CD14-positive monocyte (primary cell): Measurements from ENCODE around the gene RAB19. TPM values are rescaled to one million over a fixed set of nuclear protein-coding genes. Genes with fewer than 3 reads are reported as not detected.

ENCODE experiments used
- DNase-seq, 3 donors: peaks; one replicate each; pipeline ENCODE4 v3.0.0-alpha.2; 2011 to 2022
- H2AFZ ChIP-seq: 2 replicates; pipeline ENCODE4 v1.6.0; 2012; ENCODE audit warnings: mild to moderate bottlenecking, low read depth, low read length, inconsistent platforms; ENCODE audit not compliant: insufficient read depth, poor library complexity, severe bottlenecking
- H3K27ac ChIP-seq, 2 donors: 1 replicate in 1 of 2; 2 replicates in 1 of 2; pipeline ENCODE4 v1.5.1; 2012 to 2013; ENCODE audit warnings: low read length in 2 of 2, control low read depth in 1 of 2, inconsistent platforms in 1 of 2, low read depth in 1 of 2, mild to moderate bottlenecking in 1 of 2
- H3K27me3 ChIP-seq, 2 donors: one replicate each; pipeline versions ENCODE4 v1.6.0 to v1.6.1; 2011 to 2013; ENCODE audit warnings: low read length in 2 of 2; ENCODE audit not compliant: control insufficient read depth in 2 of 2, insufficient read depth in 2 of 2
- H3K36me3 ChIP-seq, 2 donors: replicated peaks in 1 of 2; 1 replicate in 1 of 2; 2 replicates in 1 of 2; pipeline versions ENCODE4 v1.5.1 to v1.6.1; 2012 to 2013; ENCODE audit warnings: low read length in 2 of 2, control low read depth in 1 of 2, inconsistent platforms in 1 of 2, mild to moderate bottlenecking in 1 of 2; ENCODE audit not compliant: insufficient read depth in 2 of 2, control insufficient read depth in 1 of 2
- H3K4me1 ChIP-seq, 2 donors: 1 replicate in 1 of 2; 2 replicates in 1 of 2; pipeline versions ENCODE4 v1.5.1 to v1.6.1; 2012 to 2013; ENCODE audit warnings: low read length in 2 of 2, control low read depth in 1 of 2, inconsistent platforms in 1 of 2, mild to moderate bottlenecking in 1 of 2, moderate library complexity in 1 of 2; ENCODE audit not compliant: insufficient read depth in 2 of 2, control insufficient read depth in 1 of 2
- H3K4me2 ChIP-seq: replicated peaks from 2 replicates; pipeline ENCODE3; 2012; ENCODE audit warnings: low read length, moderate library complexity, mild to moderate bottlenecking; ENCODE audit not compliant: poor library complexity, severe bottlenecking; ENCODE audit errors: extremely low read depth
- H3K4me3 ChIP-seq, 3 experiments: fragments of 200-600 bp in 1 of 3; sonication (generic) in 1 of 3; replicated peaks in 1 of 3; 1 replicate in 2 of 3; 2 replicates in 1 of 3; pipeline ENCODE4 v1.5.1; 2011 to 2013; ENCODE audit warnings: low read length in 3 of 3, mild to moderate bottlenecking in 3 of 3, control low read depth in 2 of 3, low read depth in 2 of 3, inconsistent platforms in 1 of 3, moderate library complexity in 1 of 3
- H3K79me2 ChIP-seq: 2 replicates; pipeline ENCODE4 v1.6.0; 2012; ENCODE audit warnings: mild to moderate bottlenecking, control low read depth, inconsistent platforms, low read length, moderate library complexity; ENCODE audit not compliant: insufficient read depth
- H3K9ac ChIP-seq: 2 replicates; pipeline ENCODE4 v1.6.0; 2017; ENCODE audit warnings: low read length, mild to moderate bottlenecking; ENCODE audit not compliant: insufficient read depth, poor library complexity, severe bottlenecking
- H3K9me3 ChIP-seq, 2 donors: replicated peaks in 1 of 2; 1 replicate in 1 of 2; 2 replicates in 1 of 2; pipeline versions ENCODE4 v1.5.1 to v1.6.1; 2012 to 2013; ENCODE audit warnings: low read length in 2 of 2, control low read depth in 1 of 2; ENCODE audit not compliant: control insufficient read depth in 1 of 2, insufficient read depth in 1 of 2
- H4K20me1 ChIP-seq: 2 replicates; pipeline ENCODE4 v1.6.0; 2012; ENCODE audit warnings: mild to moderate bottlenecking, low read length, control low read depth, moderate library complexity; ENCODE audit not compliant: insufficient read depth
- H3K27ac Mint-ChIP-seq, 7 donors: one replicate each; pipeline ENCODE4 v1.8.0; 2020; ENCODE audit warnings: mild to moderate bottlenecking in 7 of 7, mixed read lengths in 7 of 7, moderate library complexity in 6 of 7, inconsistent platforms in 2 of 7
- H3K27me3 Mint-ChIP-seq, 3 donors: one replicate each; pipeline ENCODE4 v1.8.0; 2021 to 2022; ENCODE audit warnings: low read depth in 3 of 3, mild to moderate bottlenecking in 3 of 3, mixed read lengths in 3 of 3, moderate library complexity in 3 of 3, inconsistent platforms in 1 of 3
- H3K36me3 Mint-ChIP-seq, 2 donors: one replicate each; pipeline ENCODE4 v1.8.0; 2020; ENCODE audit warnings: mixed read lengths in 2 of 2, inconsistent platforms in 1 of 2, mild to moderate bottlenecking in 1 of 2
- H3K4me1 Mint-ChIP-seq: one replicate; pipeline ENCODE4 v1.8.0; 2020; ENCODE audit warnings: mild to moderate bottlenecking, mixed read lengths
- H3K4me3 Mint-ChIP-seq, 2 donors: one replicate each; pipeline ENCODE4 v1.8.0; 2020; ENCODE audit warnings: mild to moderate bottlenecking in 2 of 2, mixed read lengths in 2 of 2, moderate library complexity in 1 of 2
- H3K9me3 Mint-ChIP-seq, 7 donors: one replicate each; pipeline ENCODE4 v1.8.0; 2020 to 2022; ENCODE audit warnings: mixed read lengths in 7 of 7, mild to moderate bottlenecking in 6 of 7, moderate library complexity in 6 of 7, inconsistent platforms in 2 of 7
- WGBS: methylation state at CpG from one replicate; pipeline ENCODE4 v1.1.5; 2013; ENCODE audit warnings: missing lambda C conversion rate; ENCODE audit not compliant: insufficient coverage; 5-methylcytosine and 5-hydroxymethylcytosine counted together
- intact Hi-C, 2 donors: fragments of 100-400 bp; cut with micrococcal nuclease; formaldehyde crosslinking; loops; one replicate each; pipeline versions ENCODE4 v1.15.0 to v1.15.1; 2023
- polyA plus RNA-seq, 3 donors: library from polyadenylated mRNA; depleted of rRNA in 1 of 3; unstranded in 2 of 3; stranded (reverse) in 1 of 3; fragments of 300-500 nt in 2 of 3; fragments of >200 nt in 1 of 3; fragmentation: Illumina TruSeq in 2 of 3; gene quantifications; 1 replicate in 2 of 3; 2 replicates in 1 of 3; pipeline ENCODE4 v1.2.3, GENCODE V29; 2012 to 2021
- TF ChIP-seq, protein P1 (sequence below): fragments of 200-600 bp; IDR thresholded peaks from one replicate; pipeline ENCODE4 v1.8.0; 2022; ENCODE audit warnings: antibody characterized with exemption, mild to moderate bottlenecking

The RAB19 gene
- polyA plus RNA-seq, 3 donors, result not detected

DNA sequence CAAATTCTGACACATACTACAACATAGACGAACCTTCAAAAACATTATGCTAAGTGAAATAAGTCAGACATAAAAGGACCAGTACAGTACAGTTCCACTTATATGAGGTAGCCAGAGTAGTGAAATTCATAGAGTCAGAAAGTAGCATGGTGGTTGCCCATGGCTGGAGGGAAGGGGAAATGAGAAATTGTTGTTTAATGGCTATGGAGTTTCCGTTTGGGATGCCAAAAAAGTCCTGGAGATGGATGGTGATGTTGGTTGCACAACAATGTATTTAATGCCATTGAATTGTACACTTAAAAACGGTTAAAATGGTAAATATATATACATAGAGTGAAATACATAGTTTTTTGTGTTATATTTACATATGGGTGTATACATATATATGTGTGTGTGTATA is 3.5 kb upstream of the RAB19 start:
- peaks cover 35 to 43% of the 10 kb centered on the region in 2 donors for H3K4me1 ChIP-seq
- peaks cover 46% of the 10 kb centered on the region for H3K4me1 Mint-ChIP-seq

DNA sequence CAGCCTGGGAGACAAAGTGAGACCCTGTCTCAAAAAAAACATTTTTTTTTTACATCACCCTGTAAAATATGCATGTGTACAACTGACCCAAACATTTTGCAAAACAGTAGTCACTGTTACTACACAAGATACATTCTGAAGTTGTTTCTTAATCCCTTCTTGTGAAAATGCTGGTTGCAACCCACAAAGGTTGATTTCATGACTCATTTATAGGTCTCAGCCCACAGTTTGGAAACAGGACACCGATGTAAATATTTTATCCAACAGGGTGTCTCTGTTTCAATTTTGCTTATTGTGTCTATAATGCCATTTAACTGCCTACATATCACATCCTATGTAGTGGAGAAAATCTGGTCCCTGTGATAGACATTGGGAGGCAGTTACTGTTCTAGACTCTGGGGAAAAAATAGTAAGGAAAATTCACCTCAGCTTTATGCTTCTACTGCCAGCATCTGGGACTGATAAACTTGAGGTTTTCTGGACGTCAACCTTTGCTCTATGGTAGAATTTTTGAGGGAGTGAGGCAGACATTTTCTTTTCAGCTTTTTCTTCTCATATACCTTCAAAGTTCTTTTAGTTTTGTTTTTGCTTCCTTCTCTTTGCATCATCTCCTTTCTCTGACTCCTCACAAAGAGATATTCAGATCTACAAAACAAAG is 1.6 kb upstream of the RAB19 start:
- peak in 2 of 3 donors; percentile 45 to 62 for DNase-seq
- H3K4me3 Mint-ChIP-seq, result peak overlapping the region in 1 of 2 donors; percentile 71
- H3K9ac ChIP-seq, result no peak overlapping the region
- H3K27ac Mint-ChIP-seq, result peak overlapping the region in 6 of 7 donors; percentile 33 to 80 (median 58)
- peaks cover 4% of the 10 kb centered on the region for H3K79me2 ChIP-seq
- TF ChIP-seq, protein P1, sequence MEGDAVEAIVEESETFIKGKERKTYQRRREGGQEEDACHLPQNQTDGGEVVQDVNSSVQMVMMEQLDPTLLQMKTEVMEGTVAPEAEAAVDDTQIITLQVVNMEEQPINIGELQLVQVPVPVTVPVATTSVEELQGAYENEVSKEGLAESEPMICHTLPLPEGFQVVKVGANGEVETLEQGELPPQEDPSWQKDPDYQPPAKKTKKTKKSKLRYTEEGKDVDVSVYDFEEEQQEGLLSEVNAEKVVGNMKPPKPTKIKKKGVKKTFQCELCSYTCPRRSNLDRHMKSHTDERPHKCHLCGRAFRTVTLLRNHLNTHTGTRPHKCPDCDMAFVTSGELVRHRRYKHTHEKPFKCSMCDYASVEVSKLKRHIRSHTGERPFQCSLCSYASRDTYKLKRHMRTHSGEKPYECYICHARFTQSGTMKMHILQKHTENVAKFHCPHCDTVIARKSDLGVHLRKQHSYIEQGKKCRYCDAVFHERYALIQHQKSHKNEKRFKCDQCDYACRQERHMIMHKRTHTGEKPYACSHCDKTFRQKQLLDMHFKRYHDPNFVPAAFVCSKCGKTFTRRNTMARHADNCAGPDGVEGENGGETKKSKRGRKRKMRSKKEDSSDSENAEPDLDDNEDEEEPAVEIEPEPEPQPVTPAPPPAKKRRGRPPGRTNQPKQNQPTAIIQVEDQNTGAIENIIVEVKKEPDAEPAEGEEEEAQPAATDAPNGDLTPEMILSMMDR, result no peak
- H3K36me3 ChIP-seq, result no peaks in the 10 kb centered on the region
- intact Hi-C loops, result no loop called here
- peaks cover 32 to 35% of the 10 kb centered on the region in 2 donors for H3K4me1 ChIP-seq
- peak overlapping the region; percentile 0 for H3K4me2 ChIP-seq
- H3K9me3 ChIP-seq, result peaks cover 0 to 3% of the 10 kb centered on the region in 2 donors
- H3K4me1 Mint-ChIP-seq, result peaks cover 35% of the 10 kb centered on the region
- WGBS, result no CpG with 5 or more reads among the region's 2 CpGs
- no peak overlapping the region for H3K4me3 ChIP-seq
- peaks cover 0 to 7% (median 0%) of the 10 kb centered on the region in 7 donors for H3K9me3 Mint-ChIP-seq
- H3K27me3 ChIP-seq, result peaks cover 7 to 19% of the 10 kb centered on the region in 2 donors
- H3K27me3 Mint-ChIP-seq, result peaks cover 28 to 47% (median 44%) of the 10 kb centered on the region in 3 donors
- H3K36me3 Mint-ChIP-seq, result peaks cover 0 to 3% of the 10 kb centered on the region in 2 donors
- no peak overlapping the region for H2AFZ ChIP-seq
- no peak overlapping the region for H3K27ac ChIP-seq
- H4K20me1 ChIP-seq, result no peaks in the 10 kb centered on the region

More for the DNA sequence above, 3.5 kb upstream of the RAB19 start:
- WGBS, result 50% methylated on average over 1 of the region's 3 CpGs
- Mint-ChIP-seq H3K36me3 (peaks cover 3 to 5% of the 10 kb centered on the region in 2 donors), H3K27me3 (peaks cover 29 to 55% (median 48%) of the 10 kb centered on the region in 3 donors), H3K4me3 (no peak overlapping the region), H3K9me3 (peaks cover 0 to 10% (median 0%) of the 10 kb centered on the region in 7 donors), H3K27ac (no peak overlapping the region)
- H3K79me2 ChIP-seq, result peaks cover 15% of the 10 kb centered on the region
- no peak overlapping the region for H3K4me2 ChIP-seq
- H4K20me1 ChIP-seq, result no peaks in the 10 kb centered on the region
- TF ChIP-seq, protein P1, result no peak
- no peaks in the 10 kb centered on the region for H3K36me3 ChIP-seq
- H2AFZ ChIP-seq, result no peak overlapping the region
- H3K27me3 ChIP-seq, result peaks cover 7 to 25% of the 10 kb centered on the region in 2 donors
- no peak overlapping the region for H3K9ac ChIP-seq
- no peak overlapping the region for H3K4me3 ChIP-seq
- peaks cover 0 to 3% of the 10 kb centered on the region in 2 donors for H3K9me3 ChIP-seq
- intact Hi-C loops, result no loop called here
- no peak overlapping the region for H3K27ac ChIP-seq
- DNase-seq, result no peak
